A549 (cell line): ENCODE measurements around the gene SOS1.

Source experiments
- HEYL ChIP-seq: fragments of 250-450 bp; sonication (Bioruptor Pico); IDR thresholded peaks from 2 replicates; pipeline ENCODE4 v1.8.0; 2021; ENCODE audit warnings: mild to moderate bottlenecking, moderate library complexity
- MYC ChIP-seq: IDR thresholded peaks from 2 replicates; pipeline ENCODE4 v1.6.1; 2012; ENCODE audit warnings: mild to moderate bottlenecking, inconsistent platforms, low read length, improper control_type of control experiment, borderline replicate concordance
- POLR2A ChIP-seq: IDR thresholded peaks from 2 replicates; pipeline ENCODE4 v1.6.1; 2012; ENCODE audit warnings: mild to moderate bottlenecking, low read length
- POLR2AphosphoS2 ChIP-seq: conservative IDR thresholded peaks from 2 replicates; pipeline ENCODE4 v1.6.1; 2012; ENCODE audit warnings: low read length, improper control_type of control experiment, inconsistent platforms
- SMC3 ChIP-seq: fragments of >200 bp; sonication (Bioruptor Twin); formaldehyde crosslinking; IDR thresholded peaks from 3 replicates; pipeline ENCODE4 v1.6.1; 2018; ENCODE audit warnings: inconsistent platforms
- ZFP36 ChIP-seq: fragments of 450-650 bp; IDR thresholded peaks from 2 replicates; pipeline ENCODE4 v1.6.1; 2014; ENCODE audit warnings: borderline replicate concordance; ENCODE audit not compliant: partially characterized antibody
- TF ChIP-seq, protein P1 (sequence below): fragments of >200 bp; sonication (Bioruptor Twin); formaldehyde crosslinking; IDR thresholded peaks from 3 replicates; pipeline ENCODE4 v1.5.1; 2016

- TF ChIP-seq HEYL (CRISPR knock-in tag): no peak
- no peak for TF ChIP-seq POLR2A
- no peak for TF ChIP-seq ZFP36
- TF ChIP-seq, protein P1, sequence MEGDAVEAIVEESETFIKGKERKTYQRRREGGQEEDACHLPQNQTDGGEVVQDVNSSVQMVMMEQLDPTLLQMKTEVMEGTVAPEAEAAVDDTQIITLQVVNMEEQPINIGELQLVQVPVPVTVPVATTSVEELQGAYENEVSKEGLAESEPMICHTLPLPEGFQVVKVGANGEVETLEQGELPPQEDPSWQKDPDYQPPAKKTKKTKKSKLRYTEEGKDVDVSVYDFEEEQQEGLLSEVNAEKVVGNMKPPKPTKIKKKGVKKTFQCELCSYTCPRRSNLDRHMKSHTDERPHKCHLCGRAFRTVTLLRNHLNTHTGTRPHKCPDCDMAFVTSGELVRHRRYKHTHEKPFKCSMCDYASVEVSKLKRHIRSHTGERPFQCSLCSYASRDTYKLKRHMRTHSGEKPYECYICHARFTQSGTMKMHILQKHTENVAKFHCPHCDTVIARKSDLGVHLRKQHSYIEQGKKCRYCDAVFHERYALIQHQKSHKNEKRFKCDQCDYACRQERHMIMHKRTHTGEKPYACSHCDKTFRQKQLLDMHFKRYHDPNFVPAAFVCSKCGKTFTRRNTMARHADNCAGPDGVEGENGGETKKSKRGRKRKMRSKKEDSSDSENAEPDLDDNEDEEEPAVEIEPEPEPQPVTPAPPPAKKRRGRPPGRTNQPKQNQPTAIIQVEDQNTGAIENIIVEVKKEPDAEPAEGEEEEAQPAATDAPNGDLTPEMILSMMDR: no peak
- TF ChIP-seq SMC3: no peak
- no peak for TF ChIP-seq MYC
- no peak for TF ChIP-seq POLR2AphosphoS2
Observed at GRCh38 chr2:39127973-39128372, 7.1 kb upstream of the SOS1 start.
